Ishikawa (cell line): ENCODE measurements around the gene RBMS3.

Source experiments
- CEBPB ChIP-seq: IDR thresholded peaks from 2 replicates; pipeline ENCODE4 v1.6.1; 2012
- CREB1 ChIP-seq: IDR thresholded peaks from 2 replicates; pipeline ENCODE4 v1.6.1; 2012; ENCODE audit warnings: low read depth
- EGR1 ChIP-seq: IDR thresholded peaks from 2 replicates; pipeline ENCODE4 v1.6.1; 2012
- EP300 ChIP-seq: IDR thresholded peaks from 2 replicates; pipeline ENCODE4 v1.6.1; 2012; ENCODE audit warnings: borderline replicate concordance
- FOXM1 ChIP-seq: IDR thresholded peaks from 2 replicates; pipeline ENCODE4 v1.6.1; 2012; ENCODE audit warnings: low read depth, borderline replicate concordance
- MAX ChIP-seq: IDR thresholded peaks from 2 replicates; pipeline ENCODE4 v1.6.1; 2012
- NFIC ChIP-seq: IDR thresholded peaks from 2 replicates; pipeline ENCODE4 v1.6.1; 2012
- REST ChIP-seq: IDR thresholded peaks from 2 replicates; pipeline ENCODE4 v1.6.1; 2012; ENCODE audit warnings: low read depth, mild to moderate bottlenecking
- TAF1 ChIP-seq: IDR thresholded peaks from 2 replicates; pipeline ENCODE4 v1.6.1; 2012; ENCODE audit warnings: low read depth, mild to moderate bottlenecking
- TCF12 ChIP-seq: IDR thresholded peaks from 2 replicates; pipeline ENCODE4 v1.6.1; 2012; ENCODE audit warnings: low read depth

- TF ChIP-seq EGR1: no peak
- no peak for TF ChIP-seq NFIC
- no peak for TF ChIP-seq CEBPB
- no peak for TF ChIP-seq REST
- no peak for TF ChIP-seq TAF1
- no peak for TF ChIP-seq MAX
- TF ChIP-seq EP300: no peak
- TF ChIP-seq TCF12: no peak
- TF ChIP-seq FOXM1: no peak
- TF ChIP-seq CREB1: no peak
Measured at GRCh38 chr3:29868543-29869101, 587.8 kb downstream of the RBMS3 start.
